NCI-H345 treated with DMSO at 0.1 percent for 48 hours (cell line): ENCODE results near the gene HHIPL1.

ENCODE experiments used
- DNase-seq: peaks from one replicate; lab custom pipeline; 2025; ENCODE audit not compliant: unreplicated experiment; lab: John Stamatoyannopoulos, UW

HHIPL1 gene

GRCh38 chr14:99686557-99687283 is 41.8 kb downstream of the HHIPL1 start:
- no peak for DNase-seq

GRCh38 chr14:99687284-99688209 is 42.6 kb downstream of the HHIPL1 start:
- no peak for DNase-seq

GRCh38 chr14:99688210-99688581 is 43.3 kb downstream of the HHIPL1 start:
- DNase-seq: no peak

DNA sequence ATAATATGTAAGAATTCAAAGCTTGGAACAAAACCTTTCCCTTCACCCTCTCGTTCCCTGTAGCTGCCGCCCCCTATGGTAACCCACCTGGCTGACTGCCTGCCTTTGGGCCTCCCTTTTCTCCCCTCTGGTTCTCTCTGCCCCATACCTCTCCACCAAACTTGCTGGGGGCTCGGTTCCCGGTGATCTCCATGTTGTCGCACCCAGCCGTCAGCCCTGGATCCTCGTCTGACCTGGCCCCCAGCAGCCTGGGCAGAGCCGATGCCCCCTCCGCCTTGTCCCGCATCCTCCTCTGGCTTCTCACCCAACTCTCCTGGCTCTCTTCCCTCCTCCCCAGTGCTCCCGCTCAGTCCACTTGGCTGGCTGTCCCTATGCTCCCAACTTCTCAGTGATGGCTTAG is 43.7 kb downstream of the HHIPL1 start:
- no peak for DNase-seq

- no peak for DNase-seq
Observed at GRCh38 chr14:99689266-99690236, 44.6 kb downstream of the HHIPL1 start.

GRCh38 chr14:99690636-99691035 is 45.7 kb downstream of the HHIPL1 start:
- no peak for DNase-seq

- no peak for DNase-seq
Observed at GRCh38 chr14:99691111-99691885, 46.4 kb downstream of the HHIPL1 start.

DNA sequence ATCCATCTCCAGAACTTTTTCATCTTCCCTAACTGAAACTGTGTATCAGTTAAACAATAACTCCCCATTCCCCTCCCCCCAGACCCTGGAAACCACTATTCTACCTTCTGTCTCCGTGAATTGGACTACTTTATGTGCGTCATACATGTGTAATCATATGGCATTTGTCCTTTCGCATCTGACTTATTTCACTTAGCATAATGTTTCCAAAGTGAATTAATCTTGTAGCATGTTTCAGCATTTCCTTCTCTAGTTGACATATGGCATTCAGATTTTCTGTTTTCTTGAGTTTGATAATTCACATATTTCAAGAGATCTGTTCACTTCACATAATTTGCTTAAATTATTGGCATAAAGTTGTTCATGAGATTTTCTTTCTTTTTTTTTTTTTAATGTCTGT is 49.0 kb downstream of the HHIPL1 start:
- no peak for DNase-seq

GRCh38 chr14:99696929-99697328 is 52.0 kb downstream of the HHIPL1 start:
- DNase-seq: no peak

GRCh38 chr14:99698236-99698635 is 53.3 kb downstream of the HHIPL1 start:
- DNase-seq: no peak

DNA sequence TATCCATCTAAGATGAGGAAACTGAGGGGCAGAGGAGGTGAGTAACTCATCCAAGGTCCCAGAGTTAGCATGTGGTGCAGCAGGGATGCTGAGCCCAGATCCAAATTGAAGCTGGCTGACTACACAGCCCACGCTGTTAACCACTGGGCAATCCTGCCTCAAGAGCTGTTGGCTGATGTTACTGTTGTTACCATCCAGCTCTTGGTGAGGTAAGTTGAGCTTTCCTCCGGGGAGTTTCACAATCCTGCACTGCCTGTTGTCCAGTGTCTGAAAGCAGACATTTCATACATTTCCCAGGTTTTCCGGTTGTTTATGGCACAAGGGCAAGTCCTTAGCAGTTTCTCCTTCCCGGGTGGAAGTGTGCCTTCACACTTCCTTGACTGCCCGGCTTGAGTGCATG is 53.7 kb downstream of the HHIPL1 start:
- no peak for DNase-seq

GRCh38 chr14:99699085-99699760 is 54.3 kb downstream of the HHIPL1 start:
- DNase-seq: no peak

GRCh38 chr14:99699861-99700260 is 54.9 kb downstream of the HHIPL1 start:
- no peak for DNase-seq

- no peak for DNase-seq
Observed at GRCh38 chr14:99700379-99700778, 55.5 kb downstream of the HHIPL1 start.

GRCh38 chr14:99701260-99701659 is 56.3 kb downstream of the HHIPL1 start:
- no peak for DNase-seq

GRCh38 chr14:99702115-99702514 is 57.2 kb downstream of the HHIPL1 start:
- DNase-seq: no peak

DNA sequence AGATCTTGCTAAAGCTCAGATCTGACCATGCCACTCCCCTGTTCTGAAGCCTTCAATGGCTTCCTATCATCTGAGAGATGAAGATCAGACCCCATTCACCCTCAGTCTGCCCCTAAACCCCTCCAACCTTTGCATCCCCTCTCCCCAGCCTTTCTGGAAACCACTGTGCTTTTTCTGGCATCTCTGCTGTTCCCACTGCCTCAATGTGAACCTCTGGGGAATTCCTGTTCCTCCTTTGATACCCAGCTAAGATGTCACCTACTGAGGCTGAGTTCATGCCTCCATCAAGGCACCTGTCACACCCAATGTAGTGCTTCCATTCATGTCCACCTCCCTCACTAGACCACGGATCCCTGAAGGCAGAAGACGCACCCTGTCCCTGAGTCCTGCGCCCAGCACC is 58.5 kb downstream of the HHIPL1 start:
- no peak for DNase-seq

GRCh38 chr14:99704037-99704436 is 59.1 kb downstream of the HHIPL1 start:
- DNase-seq: no peak

- DNase-seq: no peak
Observed at GRCh38 chr14:99706107-99706900, 61.4 kb downstream of the HHIPL1 start.
